H9 (cell line): ENCODE measurements around the gene TBC1D9. TPM values are rescaled to one million over a fixed set of nuclear protein-coding genes. Genes with fewer than 3 reads are reported as not detected.

Experiments used
- DNase-seq: peaks from one replicate; pipeline ENCODE4 v3.0.0-alpha.2; 2017
- H2AFZ ChIP-seq: one replicate; pipeline ENCODE4 v1.6.1; 2013; ENCODE audit warnings: mild to moderate bottlenecking, low read length, control low read depth, moderate library complexity
- H2AK5ac ChIP-seq: 2 replicates; pipeline ENCODE4 v1.6.1; 2013; ENCODE audit warnings: low read length, control low read depth, mixed read lengths; ENCODE audit not compliant: insufficient read length
- H2BK120ac ChIP-seq: one replicate; pipeline ENCODE4 v1.6.1; 2013; ENCODE audit warnings: low read depth, mild to moderate bottlenecking, low read length, control low read depth, inconsistent platforms; ENCODE audit not compliant: poor library complexity, severe bottlenecking
- H2BK12ac ChIP-seq: 2 replicates; pipeline ENCODE4 v1.6.1; 2013; ENCODE audit warnings: low read length, control low read depth, mixed read lengths, low read depth; ENCODE audit not compliant: insufficient read length
- H2BK15ac ChIP-seq: 2 replicates; pipeline ENCODE4 v1.6.1; 2013; ENCODE audit warnings: low read depth, low read length, control low read depth
- H2BK20ac ChIP-seq: one replicate; pipeline ENCODE4 v1.6.1; 2013; ENCODE audit warnings: low read depth, mild to moderate bottlenecking, low read length, control low read depth, inconsistent platforms; ENCODE audit not compliant: poor library complexity, severe bottlenecking
- H2BK5ac ChIP-seq: 2 replicates; pipeline ENCODE4 v1.6.1; 2013; ENCODE audit warnings: low read length, control low read depth, mixed read lengths; ENCODE audit not compliant: insufficient read length
- H3K14ac ChIP-seq: 2 replicates; pipeline ENCODE4 v1.6.1; 2013; ENCODE audit warnings: low read length, control low read depth; ENCODE audit not compliant: insufficient read depth
- H3K18ac ChIP-seq: 2 replicates; pipeline ENCODE4 v1.6.1; 2013; ENCODE audit warnings: low read depth, mild to moderate bottlenecking, mixed read lengths, low read length, control low read depth; ENCODE audit not compliant: insufficient read length
- H3K23ac ChIP-seq: 2 replicates; pipeline ENCODE4 v1.6.1; 2013; ENCODE audit warnings: low read length, control low read depth, mixed read lengths, low read depth; ENCODE audit not compliant: insufficient read length
- H3K23me2 ChIP-seq: 2 replicates; pipeline ENCODE4 v1.6.1; 2013; ENCODE audit warnings: low read depth, mild to moderate bottlenecking, mixed read lengths, low read length, control low read depth; ENCODE audit not compliant: insufficient read length, poor library complexity, severe bottlenecking
- H3K27ac ChIP-seq: 2 replicates; pipeline ENCODE4 v1.5.1; 2013; ENCODE audit warnings: low read length, control low read depth, mixed read lengths, low read depth; ENCODE audit not compliant: insufficient read length
- H3K27me3 ChIP-seq: 2 replicates; pipeline ENCODE4 v1.6.1; 2013; ENCODE audit warnings: low read length, control low read depth, inconsistent platforms; ENCODE audit not compliant: insufficient read depth
- H3K4ac ChIP-seq: 2 replicates; pipeline ENCODE4 v1.6.1; 2013; ENCODE audit warnings: low read depth, mild to moderate bottlenecking, control low read depth, inconsistent platforms, low read length, moderate library complexity
- H3K4me1 ChIP-seq: 2 replicates; pipeline ENCODE4 v1.6.1; 2013; ENCODE audit warnings: low read length, control low read depth, inconsistent platforms; ENCODE audit not compliant: insufficient read depth
- H3K4me2 ChIP-seq: 2 replicates; pipeline ENCODE4 v1.6.1; 2013; ENCODE audit warnings: low read length, control low read depth, mixed read lengths; ENCODE audit not compliant: insufficient read length, insufficient read depth
- H3K56ac ChIP-seq: 2 replicates; pipeline ENCODE4 v1.6.1; 2013; ENCODE audit warnings: low read depth, mild to moderate bottlenecking, mixed read lengths, low read length, control low read depth; ENCODE audit not compliant: insufficient read length
- H3K79me1 ChIP-seq: 2 replicates; pipeline ENCODE4 v1.6.1; 2013; ENCODE audit warnings: low read depth, mild to moderate bottlenecking, moderate library complexity, low read length, control low read depth, inconsistent platforms; ENCODE audit not compliant: insufficient read depth, poor library complexity, severe bottlenecking
- H3K79me2 ChIP-seq: 2 replicates; pipeline ENCODE4 v1.6.1; 2013; ENCODE audit warnings: low read length, control low read depth, inconsistent platforms; ENCODE audit not compliant: insufficient read depth
- H3K9ac ChIP-seq: 2 replicates; pipeline ENCODE4 v1.6.1; 2013; ENCODE audit warnings: low read length, control low read depth, mixed read lengths; ENCODE audit not compliant: insufficient read length; ENCODE audit errors: extremely low read depth
- H3K9me3 ChIP-seq: one replicate; pipeline ENCODE4 v1.6.1; 2013; ENCODE audit warnings: low read depth, low read length, inconsistent platforms; ENCODE audit not compliant: control insufficient read depth
- H3T11ph ChIP-seq: one replicate; pipeline ENCODE4 v1.6.1; 2013; ENCODE audit warnings: mild to moderate bottlenecking, low read length, control low read depth, inconsistent platforms
- H4K20me1 ChIP-seq: one replicate; pipeline ENCODE4 v1.6.1; 2013; ENCODE audit not compliant: control insufficient read depth, insufficient read length, insufficient read depth
- H4K5ac ChIP-seq: 2 replicates; pipeline ENCODE4 v1.6.1; 2013; ENCODE audit warnings: low read depth, mild to moderate bottlenecking, mixed read lengths, low read length, control low read depth; ENCODE audit not compliant: insufficient read length
- H4K8ac ChIP-seq: replicated peaks from 2 replicates; pipeline ENCODE4 v1.6.1; 2013; ENCODE audit warnings: low read length, control low read depth, mixed read lengths, low read depth; ENCODE audit not compliant: insufficient read length
- H4K91ac ChIP-seq: 2 replicates; pipeline ENCODE4 v1.6.1; 2013; ENCODE audit warnings: low read depth, mild to moderate bottlenecking, moderate library complexity, mixed read lengths, low read length, control low read depth; ENCODE audit not compliant: insufficient read length
- H3K27ac Mint-ChIP-seq, 3 experiments: 2 replicates in 2 of 3; 3 replicates in 1 of 3; pipeline ENCODE4 v1.8.0; 2020 to 2021; ENCODE audit warnings: mixed read lengths in 3 of 3, mild to moderate bottlenecking in 1 of 3, moderate library complexity in 1 of 3
- H3K27me3 Mint-ChIP-seq: 2 replicates; pipeline ENCODE4 v1.8.0; 2021; ENCODE audit warnings: low read depth, mild to moderate bottlenecking, moderate library complexity, mixed read lengths
- H3K36me3 Mint-ChIP-seq, 3 experiments: 2 replicates in 2 of 3; 3 replicates in 1 of 3; pipeline ENCODE4 v1.8.0; 2020 to 2021; ENCODE audit warnings: low read depth in 3 of 3, mixed read lengths in 3 of 3; ENCODE audit not compliant: insufficient read depth in 1 of 3
- H3K4me1 Mint-ChIP-seq, 2 experiments: 2 replicates each; pipeline ENCODE4 v1.8.0; 2020; ENCODE audit warnings: mixed read lengths in 2 of 2
- H3K4me3 Mint-ChIP-seq, 2 experiments: 2 replicates in 1 of 2; 3 replicates in 1 of 2; pipeline ENCODE4 v1.8.0; 2020 to 2021; ENCODE audit warnings: mild to moderate bottlenecking in 2 of 2, mixed read lengths in 2 of 2, moderate library complexity in 1 of 2
- H3K9me3 Mint-ChIP-seq, 2 experiments: 2 replicates in 1 of 2; 3 replicates in 1 of 2; pipeline ENCODE4 v1.8.0; 2020; ENCODE audit warnings: mild to moderate bottlenecking in 2 of 2, mixed read lengths in 2 of 2, moderate library complexity in 1 of 2
- WGBS: extraction: QIAGEN DNeasy Blood & Tissue Kit; methylation state at CpG from one replicate; pipeline ENCODE4 v1.1.7; 2013; ENCODE audit warnings: missing lambda C conversion rate, low lambda C conversion rate, mixed read lengths; ENCODE audit not compliant: insufficient read length; ENCODE audit errors: extremely low coverage; 5-methylcytosine and 5-hydroxymethylcytosine counted together
- total RNA-seq: library from RNA; stranded (reverse); gene quantifications from 2 replicates; pipeline ENCODE4 v1.2.1, GENCODE V29; 2021
- TF ChIP-seq, protein P1 (sequence below): fragments of 200-600 bp; sonication (generic); conservative IDR thresholded peaks from 3 replicates; pipeline ENCODE4 v1.8.0; 2021; ENCODE audit warnings: antibody characterized with exemption, mild to moderate bottlenecking

TBC1D9 gene
- total RNA-seq, 1 experiment from 2014 or later, result 0.63 TPM

- Mint-ChIP-seq H3K36me3 (no peaks in the 10 kb centered on the region), H3K27ac (no peak overlapping the region), H3K4me1 (peaks cover 9 to 11% of the 10 kb centered on the region in 2 experiments), H3K4me3 (no peak overlapping the region), H3K27me3 (no peaks in the 10 kb centered on the region), H3K9me3 (no peaks in the 10 kb centered on the region)
- Histone ChIP-seq H3T11ph (no peak overlapping the region), H3K56ac (no peak overlapping the region), H2BK120ac (no peak overlapping the region), H4K8ac (no peak overlapping the region), H3K4ac (no peak overlapping the region), H4K5ac (no peak overlapping the region), H3K14ac (no peak overlapping the region), H3K27ac (no peak overlapping the region), H2AFZ (no peak overlapping the region), H3K4me2 (no peak overlapping the region), H3K18ac (no peak overlapping the region), H4K20me1 (no peaks in the 10 kb centered on the region), H3K79me2 (no peaks in the 10 kb centered on the region), H2AK5ac (no peak overlapping the region), H2BK15ac (no peak overlapping the region), H2BK20ac (no peak overlapping the region), H3K79me1 (no peaks in the 10 kb centered on the region), H3K27me3 (no peaks in the 10 kb centered on the region), H2BK5ac (no peak overlapping the region), H2BK12ac (no peak overlapping the region), H3K23me2 (no peaks in the 10 kb centered on the region), H3K4me1 (no peaks in the 10 kb centered on the region), H4K91ac (no peak overlapping the region), H3K23ac (no peak overlapping the region), H3K9me3 (no peaks in the 10 kb centered on the region), H3K9ac (no peak overlapping the region)
- no peak for DNase-seq
- TF ChIP-seq, protein P1, sequence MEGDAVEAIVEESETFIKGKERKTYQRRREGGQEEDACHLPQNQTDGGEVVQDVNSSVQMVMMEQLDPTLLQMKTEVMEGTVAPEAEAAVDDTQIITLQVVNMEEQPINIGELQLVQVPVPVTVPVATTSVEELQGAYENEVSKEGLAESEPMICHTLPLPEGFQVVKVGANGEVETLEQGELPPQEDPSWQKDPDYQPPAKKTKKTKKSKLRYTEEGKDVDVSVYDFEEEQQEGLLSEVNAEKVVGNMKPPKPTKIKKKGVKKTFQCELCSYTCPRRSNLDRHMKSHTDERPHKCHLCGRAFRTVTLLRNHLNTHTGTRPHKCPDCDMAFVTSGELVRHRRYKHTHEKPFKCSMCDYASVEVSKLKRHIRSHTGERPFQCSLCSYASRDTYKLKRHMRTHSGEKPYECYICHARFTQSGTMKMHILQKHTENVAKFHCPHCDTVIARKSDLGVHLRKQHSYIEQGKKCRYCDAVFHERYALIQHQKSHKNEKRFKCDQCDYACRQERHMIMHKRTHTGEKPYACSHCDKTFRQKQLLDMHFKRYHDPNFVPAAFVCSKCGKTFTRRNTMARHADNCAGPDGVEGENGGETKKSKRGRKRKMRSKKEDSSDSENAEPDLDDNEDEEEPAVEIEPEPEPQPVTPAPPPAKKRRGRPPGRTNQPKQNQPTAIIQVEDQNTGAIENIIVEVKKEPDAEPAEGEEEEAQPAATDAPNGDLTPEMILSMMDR, result no peak
- no CpG with 5 or more reads among the region's 8 CpGs for WGBS
Observed at GRCh38 chr4:140600408-140600807, 155.8 kb downstream of the TBC1D9 start.
